MM.1S (cell line): Measurements from ENCODE around the gene PCNT.

Source experiments
- DNase-seq: peaks from one replicate; pipeline ENCODE4 v3.0.0-alpha.2; 2015
- H2AFZ ChIP-seq: fragments of 300-600 bp; sonication (generic); 2 replicates; pipeline ENCODE4 v1.6.0; 2016; ENCODE audit warnings: antibody characterized with exemption, low read length
- H3F3A ChIP-seq: fragments of 300-600 bp; sonication (generic); 2 replicates; pipeline ENCODE4 v1.6.1; 2016; ENCODE audit warnings: mild to moderate bottlenecking, antibody characterized with exemption, low read length, moderate library complexity, mixed read lengths; ENCODE audit not compliant: insufficient read depth
- H3K27ac ChIP-seq: fragments of 300-600 bp; sonication (generic); 2 replicates; pipeline ENCODE4 v1.5.1; 2016; ENCODE audit warnings: mild to moderate bottlenecking, low read length
- H3K27me3 ChIP-seq: fragments of 300-600 bp; sonication (generic); replicated peaks from 2 replicates; pipeline ENCODE4 v1.6.0; 2016; ENCODE audit warnings: low read length; ENCODE audit not compliant: insufficient read depth
- H3K36me3 ChIP-seq: fragments of 300-600 bp; sonication (generic); replicated peaks from 2 replicates; pipeline ENCODE4 v1.6.1; 2016; ENCODE audit warnings: mild to moderate bottlenecking, low read length, mixed read lengths; ENCODE audit not compliant: insufficient read depth
- H3K4me1 ChIP-seq: fragments of 300-600 bp; sonication (generic); 2 replicates; pipeline ENCODE4 v1.6.1; 2016; ENCODE audit warnings: low read length, mixed read lengths
- H3K4me2 ChIP-seq: fragments of 300-600 bp; sonication (generic); 2 replicates; pipeline ENCODE4 v1.6.0; 2016; ENCODE audit warnings: low read depth, low read length
- H3K4me3 ChIP-seq: fragments of 300-600 bp; sonication (generic); 2 replicates; pipeline ENCODE4 v1.5.1; 2016; ENCODE audit warnings: low read length, mixed read lengths
- H3K79me2 ChIP-seq: fragments of 300-600 bp; sonication (generic); 2 replicates; pipeline ENCODE4 v1.6.1; 2016; ENCODE audit warnings: mixed run types, low read length, mixed read lengths
- H3K9ac ChIP-seq: fragments of 300-600 bp; sonication (generic); 2 replicates; pipeline ENCODE4 v1.6.1; 2016; ENCODE audit warnings: low read length, mixed read lengths
- H3K9me2 ChIP-seq: fragments of 300-600 bp; sonication (generic); replicated peaks from 2 replicates; pipeline ENCODE4 v1.6.1; 2016; ENCODE audit warnings: mild to moderate bottlenecking, low read length, mixed read lengths; ENCODE audit not compliant: insufficient read depth
- H3K9me3 ChIP-seq: fragments of 300-600 bp; sonication (generic); replicated peaks from 2 replicates; pipeline ENCODE4 v1.6.1; 2016; ENCODE audit warnings: mild to moderate bottlenecking, low read length, mixed read lengths; ENCODE audit not compliant: insufficient read depth
- H4K20me1 ChIP-seq: fragments of 300-600 bp; sonication (generic); 2 replicates; pipeline ENCODE4 v1.6.1; 2016; ENCODE audit warnings: mild to moderate bottlenecking, low read length, moderate library complexity, mixed read lengths; ENCODE audit not compliant: insufficient read depth
- EZH2 ChIP-seq: fragments of 300-600 bp; sonication (generic); optimal IDR thresholded peaks from 2 replicates; pipeline ENCODE3; 2017; ENCODE audit warnings: low read depth, mild to moderate bottlenecking, antibody characterized with exemption, low read length, mixed read lengths
- EZH2phosphoT487 ChIP-seq: fragments of 300-600 bp; sonication (generic); IDR thresholded peaks from 2 replicates; pipeline ENCODE4 v1.6.1; 2018; ENCODE audit warnings: antibody characterized with exemption, low read length
- TF ChIP-seq, protein P1 (sequence below): fragments of 300-600 bp; sonication (generic); IDR thresholded peaks from 2 replicates; pipeline ENCODE4 v1.5.1; 2016; ENCODE audit warnings: antibody characterized with exemption, low read length, mixed read lengths

PCNT gene

DNA sequence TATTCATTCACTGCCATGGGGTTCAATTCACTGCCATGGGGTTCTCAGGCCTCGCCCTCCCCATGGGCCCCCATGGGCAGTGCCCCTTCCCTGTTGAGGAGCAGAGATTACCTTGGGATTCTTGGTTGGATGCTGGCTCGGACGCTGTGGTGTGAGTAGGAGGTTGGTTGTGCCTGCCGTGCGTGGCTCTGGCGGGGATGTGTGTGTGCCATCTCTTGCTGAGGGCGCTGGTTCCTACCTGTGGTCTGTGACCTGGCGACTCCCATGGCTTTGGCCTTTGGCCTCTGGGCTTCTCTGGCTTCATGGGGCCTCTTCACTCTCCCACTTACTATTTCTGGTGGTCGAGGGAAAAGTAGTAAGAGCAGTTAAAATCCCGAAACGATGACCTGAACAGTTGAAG lies 42.1 kb downstream of the PCNT start:
- no peak for DNase-seq
- Histone ChIP-seq H3F3A (peaks cover 22% of the 10 kb centered on the region), H3K4me3 (no peak overlapping the region), H3K4me2 (no peak overlapping the region), H3K36me3 (peaks cover 33% of the 10 kb centered on the region), H3K79me2 (peaks cover 75% of the 10 kb centered on the region), H3K9ac (no peak overlapping the region), H3K9me2 (no peaks in the 10 kb centered on the region), H3K27ac (no peak overlapping the region), H3K4me1 (peaks cover 22% of the 10 kb centered on the region), H2AFZ (no peak overlapping the region), H3K27me3 (no peaks in the 10 kb centered on the region), H3K9me3 (no peaks in the 10 kb centered on the region), H4K20me1 (no peaks in the 10 kb centered on the region)
- TF ChIP-seq, protein P1, sequence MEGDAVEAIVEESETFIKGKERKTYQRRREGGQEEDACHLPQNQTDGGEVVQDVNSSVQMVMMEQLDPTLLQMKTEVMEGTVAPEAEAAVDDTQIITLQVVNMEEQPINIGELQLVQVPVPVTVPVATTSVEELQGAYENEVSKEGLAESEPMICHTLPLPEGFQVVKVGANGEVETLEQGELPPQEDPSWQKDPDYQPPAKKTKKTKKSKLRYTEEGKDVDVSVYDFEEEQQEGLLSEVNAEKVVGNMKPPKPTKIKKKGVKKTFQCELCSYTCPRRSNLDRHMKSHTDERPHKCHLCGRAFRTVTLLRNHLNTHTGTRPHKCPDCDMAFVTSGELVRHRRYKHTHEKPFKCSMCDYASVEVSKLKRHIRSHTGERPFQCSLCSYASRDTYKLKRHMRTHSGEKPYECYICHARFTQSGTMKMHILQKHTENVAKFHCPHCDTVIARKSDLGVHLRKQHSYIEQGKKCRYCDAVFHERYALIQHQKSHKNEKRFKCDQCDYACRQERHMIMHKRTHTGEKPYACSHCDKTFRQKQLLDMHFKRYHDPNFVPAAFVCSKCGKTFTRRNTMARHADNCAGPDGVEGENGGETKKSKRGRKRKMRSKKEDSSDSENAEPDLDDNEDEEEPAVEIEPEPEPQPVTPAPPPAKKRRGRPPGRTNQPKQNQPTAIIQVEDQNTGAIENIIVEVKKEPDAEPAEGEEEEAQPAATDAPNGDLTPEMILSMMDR = no peak
- TF ChIP-seq EZH2phosphoT487 = no peak
- TF ChIP-seq EZH2 = no peak

DNA sequence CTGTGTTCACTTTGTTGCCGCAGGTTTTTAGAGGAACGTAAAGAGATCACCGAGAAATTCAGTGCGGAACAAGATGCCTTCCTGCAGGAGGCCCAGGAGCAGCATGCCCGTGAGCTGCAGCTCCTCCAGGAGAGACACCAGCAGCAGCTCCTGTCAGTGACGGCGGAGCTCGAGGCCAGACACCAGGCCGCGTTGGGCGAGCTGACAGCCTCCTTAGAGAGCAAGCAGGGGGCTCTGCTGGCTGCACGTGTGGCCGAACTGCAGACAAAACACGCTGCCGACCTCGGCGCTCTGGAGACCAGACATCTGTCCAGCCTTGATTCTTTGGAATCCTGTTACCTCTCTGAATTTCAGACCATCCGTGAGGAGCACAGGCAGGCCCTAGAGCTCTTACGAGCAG lies 42.6 kb downstream of the PCNT start:
- H3F3A ChIP-seq = peaks cover 22% of the 10 kb centered on the region
- H3K27ac ChIP-seq = no peak overlapping the region
- no peaks in the 10 kb centered on the region for H4K20me1 ChIP-seq

DNA sequence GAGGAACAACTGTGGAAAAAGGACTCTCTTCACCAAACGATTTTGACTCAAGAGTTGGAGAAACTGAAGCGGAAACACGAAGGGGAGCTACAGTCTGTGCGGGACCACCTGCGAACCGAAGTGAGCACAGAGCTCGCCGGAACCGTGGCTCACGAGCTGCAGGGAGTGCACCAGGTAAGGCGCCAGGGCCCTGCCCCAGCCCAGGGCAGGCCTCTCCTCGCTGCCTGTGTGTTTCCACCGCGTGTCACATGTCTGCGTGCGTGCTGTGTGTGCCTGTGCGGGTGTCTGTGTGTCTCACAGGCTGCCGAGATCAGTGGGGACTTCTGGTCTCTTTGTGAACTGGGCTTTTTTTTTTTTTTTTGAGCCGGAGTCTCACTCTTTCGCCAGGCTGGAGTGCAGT lies 43.0 kb downstream of the PCNT start:
- no peaks in the 10 kb centered on the region for H3K27me3 ChIP-seq
- TF ChIP-seq, protein P1 = no peak
- TF ChIP-seq EZH2 (no peak), EZH2phosphoT487 (no peak)
- H3K9ac ChIP-seq = no peak overlapping the region
- H3K9me2 ChIP-seq = no peaks in the 10 kb centered on the region
- H3K36me3 ChIP-seq = peaks cover 26% of the 10 kb centered on the region
- H3K27ac ChIP-seq = no peak overlapping the region
- H4K20me1 ChIP-seq = no peaks in the 10 kb centered on the region
- no peak overlapping the region for H3K4me2 ChIP-seq
- H3F3A ChIP-seq = peaks cover 22% of the 10 kb centered on the region
- no peak for DNase-seq
- no peaks in the 10 kb centered on the region for H3K9me3 ChIP-seq
- no peak overlapping the region for H3K4me3 ChIP-seq
- H3K79me2 ChIP-seq = peaks cover 76% of the 10 kb centered on the region
- H2AFZ ChIP-seq = no peak overlapping the region
- H3K4me1 ChIP-seq = peaks cover 22% of the 10 kb centered on the region

More for the DNA sequence above, 42.6 kb downstream of the PCNT start:
- Histone ChIP-seq H3K79me2 (peaks cover 76% of the 10 kb centered on the region), H3K9ac (no peak overlapping the region), H3K4me3 (no peak overlapping the region), H2AFZ (no peak overlapping the region), H3K36me3 (peaks cover 29% of the 10 kb centered on the region), H3K27me3 (no peaks in the 10 kb centered on the region), H3K9me3 (no peaks in the 10 kb centered on the region), H3K9me2 (no peaks in the 10 kb centered on the region), H3K4me2 (no peak overlapping the region), H3K4me1 (peaks cover 22% of the 10 kb centered on the region)
- no peak for TF ChIP-seq EZH2
- TF ChIP-seq EZH2phosphoT487 = no peak
- TF ChIP-seq, protein P1 = no peak
- no peak for DNase-seq
